H9 (cell line): ENCODE results near the gene NODAL. TPM values are rescaled to one million over a fixed set of nuclear protein-coding genes. Genes with fewer than 3 reads are reported as not detected.

ENCODE experiments used
- DNase-seq: peaks from one replicate; pipeline ENCODE4 v3.0.0-alpha.2; 2017
- H2AFZ ChIP-seq: one replicate; pipeline ENCODE4 v1.6.1; 2013; ENCODE audit warnings: mild to moderate bottlenecking, low read length, control low read depth, moderate library complexity
- H2AK5ac ChIP-seq: 2 replicates; pipeline ENCODE4 v1.6.1; 2013; ENCODE audit warnings: low read length, control low read depth, mixed read lengths; ENCODE audit not compliant: insufficient read length
- H2BK120ac ChIP-seq: one replicate; pipeline ENCODE4 v1.6.1; 2013; ENCODE audit warnings: low read depth, mild to moderate bottlenecking, low read length, control low read depth, inconsistent platforms; ENCODE audit not compliant: poor library complexity, severe bottlenecking
- H2BK12ac ChIP-seq: 2 replicates; pipeline ENCODE4 v1.6.1; 2013; ENCODE audit warnings: low read length, control low read depth, mixed read lengths, low read depth; ENCODE audit not compliant: insufficient read length
- H2BK15ac ChIP-seq: 2 replicates; pipeline ENCODE4 v1.6.1; 2013; ENCODE audit warnings: low read depth, low read length, control low read depth
- H2BK20ac ChIP-seq: one replicate; pipeline ENCODE4 v1.6.1; 2013; ENCODE audit warnings: low read depth, mild to moderate bottlenecking, low read length, control low read depth, inconsistent platforms; ENCODE audit not compliant: poor library complexity, severe bottlenecking
- H2BK5ac ChIP-seq: 2 replicates; pipeline ENCODE4 v1.6.1; 2013; ENCODE audit warnings: low read length, control low read depth, mixed read lengths; ENCODE audit not compliant: insufficient read length
- H3K14ac ChIP-seq: 2 replicates; pipeline ENCODE4 v1.6.1; 2013; ENCODE audit warnings: low read length, control low read depth; ENCODE audit not compliant: insufficient read depth
- H3K18ac ChIP-seq: 2 replicates; pipeline ENCODE4 v1.6.1; 2013; ENCODE audit warnings: low read depth, mild to moderate bottlenecking, mixed read lengths, low read length, control low read depth; ENCODE audit not compliant: insufficient read length
- H3K23ac ChIP-seq: 2 replicates; pipeline ENCODE4 v1.6.1; 2013; ENCODE audit warnings: low read length, control low read depth, mixed read lengths, low read depth; ENCODE audit not compliant: insufficient read length
- H3K23me2 ChIP-seq: 2 replicates; pipeline ENCODE4 v1.6.1; 2013; ENCODE audit warnings: low read depth, mild to moderate bottlenecking, mixed read lengths, low read length, control low read depth; ENCODE audit not compliant: insufficient read length, poor library complexity, severe bottlenecking
- H3K27ac ChIP-seq: 2 replicates; pipeline ENCODE4 v1.5.1; 2013; ENCODE audit warnings: low read length, control low read depth, mixed read lengths, low read depth; ENCODE audit not compliant: insufficient read length
- H3K27me3 ChIP-seq: 2 replicates; pipeline ENCODE4 v1.6.1; 2013; ENCODE audit warnings: low read length, control low read depth, inconsistent platforms; ENCODE audit not compliant: insufficient read depth
- H3K4ac ChIP-seq: 2 replicates; pipeline ENCODE4 v1.6.1; 2013; ENCODE audit warnings: low read depth, mild to moderate bottlenecking, control low read depth, inconsistent platforms, low read length, moderate library complexity
- H3K4me1 ChIP-seq: 2 replicates; pipeline ENCODE4 v1.6.1; 2013; ENCODE audit warnings: low read length, control low read depth, inconsistent platforms; ENCODE audit not compliant: insufficient read depth
- H3K4me2 ChIP-seq: 2 replicates; pipeline ENCODE4 v1.6.1; 2013; ENCODE audit warnings: low read length, control low read depth, mixed read lengths; ENCODE audit not compliant: insufficient read length, insufficient read depth
- H3K56ac ChIP-seq: 2 replicates; pipeline ENCODE4 v1.6.1; 2013; ENCODE audit warnings: low read depth, mild to moderate bottlenecking, mixed read lengths, low read length, control low read depth; ENCODE audit not compliant: insufficient read length
- H3K79me1 ChIP-seq: 2 replicates; pipeline ENCODE4 v1.6.1; 2013; ENCODE audit warnings: low read depth, mild to moderate bottlenecking, moderate library complexity, low read length, control low read depth, inconsistent platforms; ENCODE audit not compliant: insufficient read depth, poor library complexity, severe bottlenecking
- H3K79me2 ChIP-seq: 2 replicates; pipeline ENCODE4 v1.6.1; 2013; ENCODE audit warnings: low read length, control low read depth, inconsistent platforms; ENCODE audit not compliant: insufficient read depth
- H3K9ac ChIP-seq: 2 replicates; pipeline ENCODE4 v1.6.1; 2013; ENCODE audit warnings: low read length, control low read depth, mixed read lengths; ENCODE audit not compliant: insufficient read length; ENCODE audit errors: extremely low read depth
- H3K9me3 ChIP-seq: one replicate; pipeline ENCODE4 v1.6.1; 2013; ENCODE audit warnings: low read depth, low read length, inconsistent platforms; ENCODE audit not compliant: control insufficient read depth
- H3T11ph ChIP-seq: one replicate; pipeline ENCODE4 v1.6.1; 2013; ENCODE audit warnings: mild to moderate bottlenecking, low read length, control low read depth, inconsistent platforms
- H4K20me1 ChIP-seq: one replicate; pipeline ENCODE4 v1.6.1; 2013; ENCODE audit not compliant: control insufficient read depth, insufficient read length, insufficient read depth
- H4K5ac ChIP-seq: 2 replicates; pipeline ENCODE4 v1.6.1; 2013; ENCODE audit warnings: low read depth, mild to moderate bottlenecking, mixed read lengths, low read length, control low read depth; ENCODE audit not compliant: insufficient read length
- H4K8ac ChIP-seq: replicated peaks from 2 replicates; pipeline ENCODE4 v1.6.1; 2013; ENCODE audit warnings: low read length, control low read depth, mixed read lengths, low read depth; ENCODE audit not compliant: insufficient read length
- H4K91ac ChIP-seq: 2 replicates; pipeline ENCODE4 v1.6.1; 2013; ENCODE audit warnings: low read depth, mild to moderate bottlenecking, moderate library complexity, mixed read lengths, low read length, control low read depth; ENCODE audit not compliant: insufficient read length
- H3K27ac Mint-ChIP-seq, 3 experiments: 2 replicates in 2 of 3; 3 replicates in 1 of 3; pipeline ENCODE4 v1.8.0; 2020 to 2021; ENCODE audit warnings: mixed read lengths in 3 of 3, mild to moderate bottlenecking in 1 of 3, moderate library complexity in 1 of 3
- H3K27me3 Mint-ChIP-seq: 2 replicates; pipeline ENCODE4 v1.8.0; 2021; ENCODE audit warnings: low read depth, mild to moderate bottlenecking, moderate library complexity, mixed read lengths
- H3K36me3 Mint-ChIP-seq, 3 experiments: 2 replicates in 2 of 3; 3 replicates in 1 of 3; pipeline ENCODE4 v1.8.0; 2020 to 2021; ENCODE audit warnings: low read depth in 3 of 3, mixed read lengths in 3 of 3; ENCODE audit not compliant: insufficient read depth in 1 of 3
- H3K4me1 Mint-ChIP-seq, 2 experiments: 2 replicates each; pipeline ENCODE4 v1.8.0; 2020; ENCODE audit warnings: mixed read lengths in 2 of 2
- H3K4me3 Mint-ChIP-seq, 2 experiments: 2 replicates in 1 of 2; 3 replicates in 1 of 2; pipeline ENCODE4 v1.8.0; 2020 to 2021; ENCODE audit warnings: mild to moderate bottlenecking in 2 of 2, mixed read lengths in 2 of 2, moderate library complexity in 1 of 2
- H3K9me3 Mint-ChIP-seq, 2 experiments: 2 replicates in 1 of 2; 3 replicates in 1 of 2; pipeline ENCODE4 v1.8.0; 2020; ENCODE audit warnings: mild to moderate bottlenecking in 2 of 2, mixed read lengths in 2 of 2, moderate library complexity in 1 of 2
- CTCF ChIP-seq: fragments of 200-600 bp; sonication (generic); conservative IDR thresholded peaks from 3 replicates; pipeline ENCODE4 v1.8.0; 2021; ENCODE audit warnings: antibody characterized with exemption, mild to moderate bottlenecking
- WGBS: extraction: QIAGEN DNeasy Blood & Tissue Kit; methylation state at CpG from one replicate; pipeline ENCODE4 v1.1.7; 2013; ENCODE audit warnings: missing lambda C conversion rate, low lambda C conversion rate, mixed read lengths; ENCODE audit not compliant: insufficient read length; ENCODE audit errors: extremely low coverage; 5-methylcytosine and 5-hydroxymethylcytosine counted together
- total RNA-seq: library from RNA; stranded (reverse); gene quantifications from 2 replicates; pipeline ENCODE4 v1.2.1, GENCODE V29; 2021

Gene NODAL
- total RNA-seq, 1 experiment from 2014 or later, result 80.7 TPM

- H3K14ac ChIP-seq, result no peak overlapping the region
- H3K4ac ChIP-seq, result no peak overlapping the region
- peaks cover 9 to 12% of the 10 kb centered on the region in 2 experiments; a peak in 3 of 4 replicates for H3K4me1 Mint-ChIP-seq
- no peak overlapping the region for H4K91ac ChIP-seq
- no peak overlapping the region for H3K27ac Mint-ChIP-seq
- no peak overlapping the region for H3K4me2 ChIP-seq
- WGBS, result no CpG with 5 or more reads among the region's 6 CpGs
- H2BK5ac ChIP-seq, result no peak overlapping the region
- H4K8ac ChIP-seq, result no peak overlapping the region
- H3K79me1 ChIP-seq, result no peaks in the 10 kb centered on the region
- H2AK5ac ChIP-seq, result no peak overlapping the region
- peak; percentile 42; the same call in 2 of the 3 replicates for TF ChIP-seq CTCF
- no peak overlapping the region for H3K9ac ChIP-seq
- H3K27me3 Mint-ChIP-seq, result no peaks in the 10 kb centered on the region
- no peaks in the 10 kb centered on the region for H3K9me3 Mint-ChIP-seq
- H3K9me3 ChIP-seq, result no peaks in the 10 kb centered on the region
- H3K56ac ChIP-seq, result no peak overlapping the region
- H3T11ph ChIP-seq, result no peak overlapping the region
- no peak overlapping the region for H2AFZ ChIP-seq
- no peaks in the 10 kb centered on the region for H4K20me1 ChIP-seq
- H3K4me1 ChIP-seq, result no peaks in the 10 kb centered on the region; the same call in 1 of the 2 replicates
- no peak overlapping the region for H3K27ac ChIP-seq
- no peak overlapping the region for H2BK120ac ChIP-seq
- no peak overlapping the region for H4K5ac ChIP-seq
- no peak overlapping the region for H3K18ac ChIP-seq
- H3K23ac ChIP-seq, result no peak overlapping the region
- H3K79me2 ChIP-seq, result 0 out of 2 replicates have a peak, but pooled peaks cover 2% of the 10 kb centered on the region
- H3K36me3 Mint-ChIP-seq, result peaks cover 7 to 83% (median 10%) of the 10 kb centered on the region in 3 experiments
- no peaks in the 10 kb centered on the region for H3K27me3 ChIP-seq
- no peak overlapping the region for H3K4me3 Mint-ChIP-seq
- H2BK20ac ChIP-seq, result no peak overlapping the region
- no peak overlapping the region for H2BK12ac ChIP-seq
- peak; percentile 47 for DNase-seq
- H3K23me2 ChIP-seq, result no peaks in the 10 kb centered on the region
- no peak overlapping the region for H2BK15ac ChIP-seq
Observed at GRCh38 chr10:70430493-70431445, 10.7 kb downstream of the NODAL start.
